Activated naive CD4-positive, alpha-beta T cell treated with anti-CD3 and anti-CD28 coated beads for 36 hours (primary cell): Measurements from ENCODE around the gene HBEGF. TPM values are rescaled to one million over a fixed set of nuclear protein-coding genes. Genes with fewer than 3 reads are reported as not detected.

ENCODE experiments used
- CTCF ChIA-PET: fragments of 350-600 bp; sonication (Branson Sonifier 250); formaldehyde crosslinking; loops from one replicate; lab custom pipeline; 2021; ENCODE audit warnings: antibody characterized with exemption; lab: Charles Lee
- DNase-seq: peaks from one replicate; pipeline ENCODE4 v3.0.0-alpha.2; 2020
- H3K27ac Mint-ChIP-seq: one replicate; pipeline ENCODE4 v1.8.0; 2021; ENCODE audit warnings: mild to moderate bottlenecking, mixed read lengths
- H3K27me3 Mint-ChIP-seq: one replicate; pipeline ENCODE4 v1.8.0; 2021; ENCODE audit warnings: low read depth, mixed read lengths
- H3K36me3 Mint-ChIP-seq: one replicate; pipeline ENCODE4 v1.8.0; 2021; ENCODE audit warnings: low read depth, mixed read lengths
- H3K4me1 Mint-ChIP-seq: one replicate; pipeline ENCODE4 v1.8.0; 2021; ENCODE audit warnings: low read depth, mixed read lengths
- H3K4me3 Mint-ChIP-seq: one replicate; pipeline ENCODE4 v1.8.0; 2021; ENCODE audit warnings: mild to moderate bottlenecking, moderate library complexity, mixed read lengths
- H3K9me3 Mint-ChIP-seq: one replicate; pipeline ENCODE4 v1.8.0; 2021; ENCODE audit warnings: mixed read lengths
- intact Hi-C: fragments of 100-400 bp; cut with micrococcal nuclease; formaldehyde crosslinking; loops from one replicate; pipeline ENCODE4 v1.15.1; 2023
- total RNA-seq, 2 experiments: library from RNA; stranded (reverse); gene quantifications; one replicate each; pipeline ENCODE4 v1.2.3, GENCODE V29; 2021

Gene HBEGF
- total RNA-seq, 2 experiments from 2014 or later = 8.7 to 9.1 TPM

DNA sequence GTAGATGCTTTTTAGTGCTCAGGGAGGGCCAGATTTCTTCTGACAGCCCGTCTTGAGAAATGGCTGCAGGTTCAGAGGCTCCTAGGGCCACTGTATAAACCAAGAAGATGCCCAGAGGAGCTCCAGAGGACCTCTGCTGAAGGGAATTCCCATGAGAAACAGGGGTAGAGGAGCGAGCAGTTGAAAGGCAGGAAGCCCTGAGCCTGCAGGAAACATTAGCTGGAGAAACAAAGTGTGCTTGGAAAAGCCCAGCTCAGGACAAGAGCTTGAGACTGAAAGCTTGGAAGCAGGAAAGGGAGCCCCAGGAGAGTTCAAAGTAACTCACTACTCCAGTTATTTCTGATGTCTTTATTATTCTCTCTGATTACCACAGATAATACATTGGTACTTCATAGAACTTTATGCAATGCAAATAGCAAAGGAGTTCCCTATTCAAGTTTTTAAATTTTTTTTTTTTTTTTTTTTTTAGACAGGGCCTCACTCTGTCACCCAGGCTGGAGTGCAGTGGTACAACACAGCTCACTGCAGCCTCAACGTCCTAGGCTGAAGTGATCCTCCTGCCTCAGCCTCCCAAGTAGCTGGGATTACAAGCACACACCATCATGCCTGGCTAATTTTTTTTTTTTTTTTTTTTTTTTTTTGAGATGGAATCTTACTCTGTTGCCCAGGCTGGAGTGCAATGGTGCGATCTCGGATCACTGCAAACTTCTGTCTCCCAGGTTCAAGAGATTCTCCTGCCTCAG, 16.5 kb downstream of the HBEGF start:
- no peak overlapping the region for H3K4me3 Mint-ChIP-seq
- peaks cover 1% of the 10 kb centered on the region for H3K4me1 Mint-ChIP-seq
- H3K36me3 Mint-ChIP-seq = peaks cover 13% of the 10 kb centered on the region
- no peak for DNase-seq
- intact Hi-C loops = no loop called here
- H3K27ac Mint-ChIP-seq = no peak overlapping the region
- CTCF ChIA-PET = no interaction called here
- H3K27me3 Mint-ChIP-seq = no peaks in the 10 kb centered on the region
- H3K9me3 Mint-ChIP-seq = no peaks in the 10 kb centered on the region

DNA sequence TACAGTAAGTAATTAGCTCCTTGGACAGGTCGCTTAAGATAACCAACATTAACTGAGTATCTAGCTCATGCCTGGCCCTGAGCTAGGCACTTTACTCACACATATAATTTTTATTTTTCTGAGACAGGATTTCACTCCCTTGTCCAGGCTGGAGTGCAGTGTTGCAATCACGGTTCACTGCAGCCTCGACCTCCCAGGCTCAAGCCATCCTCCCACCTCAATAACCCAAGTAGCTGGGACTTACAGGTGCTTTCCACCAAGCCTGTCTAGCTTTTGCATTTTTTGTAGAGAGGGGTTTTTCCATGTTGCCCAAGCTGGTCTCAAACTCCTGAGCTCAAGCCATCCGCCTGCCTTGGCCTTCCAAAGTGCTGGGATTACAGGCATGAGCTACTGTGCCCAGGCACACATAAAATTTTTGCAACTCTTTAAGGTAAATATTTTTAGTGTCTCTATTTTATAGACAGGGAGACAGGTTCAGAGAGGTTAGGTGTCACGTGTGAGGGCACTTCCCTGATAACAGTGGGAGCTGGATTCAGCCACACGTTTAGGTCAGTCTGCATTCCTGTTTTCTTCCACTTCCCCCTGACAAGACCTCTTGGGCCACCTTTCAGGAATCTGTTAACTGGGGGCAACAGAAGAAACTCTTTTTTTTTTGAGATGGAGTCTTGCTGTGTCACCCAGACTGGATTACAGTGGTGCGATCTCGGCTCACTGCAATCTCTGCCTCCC, 18.2 kb downstream of the HBEGF start:
- intact Hi-C loops = no loop called here
- Mint-ChIP-seq H3K36me3 (peaks cover 4% of the 10 kb centered on the region), H3K27me3 (no peaks in the 10 kb centered on the region), H3K4me1 (peaks cover 7% of the 10 kb centered on the region), H3K9me3 (no peaks in the 10 kb centered on the region), H3K27ac (no peak overlapping the region), H3K4me3 (no peak overlapping the region)
- no peak for DNase-seq
- CTCF ChIA-PET = interaction anchor here (0.6 to 0.9 kb wide), 3 partner anchors 12 to 541 kb away, joined by 3 to 4 read pairs (median 4); no protein-coding TSS in a partner anchor

DNA sequence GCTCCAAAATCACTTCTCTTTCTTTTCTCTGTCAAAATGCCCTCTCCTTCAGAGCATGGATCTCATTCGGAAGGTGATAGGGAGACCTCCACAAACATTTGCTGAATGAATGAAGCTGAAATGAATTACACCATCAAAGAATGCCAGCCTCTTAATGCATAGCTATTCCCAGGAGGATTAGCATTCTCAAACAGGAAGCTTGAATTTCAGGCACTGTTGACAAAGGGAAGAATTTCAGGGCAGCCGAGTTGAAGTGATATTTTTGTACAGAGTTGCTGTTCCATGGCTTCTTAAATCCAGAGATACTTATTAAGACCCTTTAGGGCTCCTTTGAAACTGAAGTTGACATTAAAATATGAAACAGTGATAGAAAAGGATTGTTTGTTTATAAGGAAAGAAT, 18.8 kb downstream of the HBEGF start:
- CTCF ChIA-PET = interaction anchor here (0.6 to 0.9 kb wide), 3 partner anchors 13 to 541 kb away, joined by 3 to 4 read pairs (median 4); no protein-coding TSS in a partner anchor
- no peaks in the 10 kb centered on the region for H3K9me3 Mint-ChIP-seq
- intact Hi-C loops = no loop called here
- no peak for DNase-seq
- H3K4me3 Mint-ChIP-seq = no peak overlapping the region
- H3K4me1 Mint-ChIP-seq = peaks cover 7% of the 10 kb centered on the region
- H3K27ac Mint-ChIP-seq = no peak overlapping the region
- peaks cover under 1% of the 10 kb centered on the region for H3K36me3 Mint-ChIP-seq
- no peaks in the 10 kb centered on the region for H3K27me3 Mint-ChIP-seq

DNA sequence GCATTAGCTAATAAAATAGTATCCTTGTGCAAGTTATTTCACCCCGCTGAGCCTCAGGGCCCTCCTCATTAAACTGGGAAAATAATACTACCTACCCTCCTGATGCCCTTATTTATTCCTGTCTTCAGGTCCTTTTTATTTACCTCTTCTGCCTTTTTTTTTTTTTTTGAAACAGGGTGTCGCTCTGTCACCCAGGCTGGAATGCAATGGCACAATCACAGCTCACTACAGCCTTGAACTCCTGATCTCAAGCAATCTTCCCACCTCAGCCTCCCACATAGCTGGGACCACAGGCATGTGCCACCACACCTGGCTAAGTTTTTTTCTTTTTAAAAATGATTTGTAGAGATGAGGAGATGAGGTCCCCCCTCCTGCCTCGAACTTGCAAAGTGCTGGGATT, 20.9 kb downstream of the HBEGF start:
- no peaks in the 10 kb centered on the region for H3K36me3 Mint-ChIP-seq
- H3K27ac Mint-ChIP-seq = no peak overlapping the region
- intact Hi-C loops = no loop called here
- CTCF ChIA-PET = interaction anchor here (1.6 kb wide), 1 partner anchor 81 kb away, joined by 4 read pairs; no protein-coding TSS in a partner anchor
- peaks cover 7% of the 10 kb centered on the region for H3K4me1 Mint-ChIP-seq
- no peaks in the 10 kb centered on the region for H3K9me3 Mint-ChIP-seq
- H3K4me3 Mint-ChIP-seq = no peak overlapping the region
- DNase-seq = no peak
- no peaks in the 10 kb centered on the region for H3K27me3 Mint-ChIP-seq

DNA sequence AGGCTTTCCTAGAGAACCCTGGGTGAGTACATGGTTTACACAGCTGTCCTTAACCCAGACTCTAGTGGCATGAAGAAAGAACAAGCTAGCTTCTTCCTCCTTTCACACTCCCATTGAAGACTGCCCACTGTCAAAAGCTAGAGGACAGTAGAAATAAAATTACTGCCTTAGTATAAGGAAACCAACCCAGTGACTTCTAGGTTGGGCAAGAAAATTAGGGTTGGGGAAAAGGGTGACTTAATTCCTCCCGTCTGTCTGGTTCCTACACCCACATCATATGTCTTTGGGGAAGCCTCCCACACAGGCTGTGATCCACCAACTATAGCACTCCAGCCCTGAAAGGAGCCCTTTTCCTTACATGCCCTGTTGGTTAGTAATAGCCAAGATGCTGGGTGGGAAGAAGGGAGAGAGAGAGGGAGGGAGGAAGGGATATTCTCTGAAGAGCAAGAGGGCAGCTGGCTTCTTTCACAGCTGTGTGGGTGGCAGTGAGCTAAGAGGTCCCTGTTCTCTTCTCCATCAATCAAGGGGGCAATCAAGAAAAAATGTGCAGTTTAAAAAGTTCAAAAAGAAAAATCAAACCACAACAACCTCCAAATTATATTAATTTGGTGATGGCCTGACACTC, 21.7 kb downstream of the HBEGF start:
- CTCF ChIA-PET = interaction anchor here (1.6 kb wide), 1 partner anchor 80 kb away, joined by 4 read pairs; no protein-coding TSS in a partner anchor
- Mint-ChIP-seq H3K27ac (no peak overlapping the region), H3K27me3 (no peaks in the 10 kb centered on the region)

DNA sequence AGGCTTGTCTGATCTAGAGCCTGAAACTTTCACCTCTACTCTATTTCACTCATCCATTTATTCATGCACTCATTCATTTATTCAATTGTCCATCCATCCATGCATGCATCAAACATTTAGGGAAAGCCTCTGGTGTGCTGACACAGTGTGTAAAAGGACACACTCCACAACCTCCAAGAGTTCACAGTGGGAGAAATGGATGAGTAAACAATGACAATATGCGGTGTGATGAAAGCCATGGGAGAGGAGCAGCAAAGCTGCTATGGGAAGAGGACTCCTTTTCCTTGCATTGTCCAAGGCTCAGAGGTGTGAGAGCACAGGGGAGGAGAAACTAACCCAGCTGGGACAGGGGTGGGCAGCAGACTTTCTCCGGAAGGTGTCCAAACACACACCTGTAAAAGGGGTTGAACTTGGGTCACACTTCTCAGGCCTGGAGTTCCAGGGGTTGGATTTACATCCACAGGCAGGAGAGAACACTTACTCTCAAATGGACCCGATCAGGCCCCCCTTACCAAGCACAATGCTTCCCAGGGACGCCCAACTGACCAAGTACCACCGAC, 22.3 kb downstream of the HBEGF start:
- no peaks in the 10 kb centered on the region for H3K27me3 Mint-ChIP-seq
- intact Hi-C loops = no loop called here
- no peaks in the 10 kb centered on the region for H3K36me3 Mint-ChIP-seq
- DNase-seq = no peak
- H3K27ac Mint-ChIP-seq = no peak overlapping the region
- peaks cover 7% of the 10 kb centered on the region for H3K4me1 Mint-ChIP-seq
- H3K4me3 Mint-ChIP-seq = no peak overlapping the region
- CTCF ChIA-PET = interaction anchor here (1.6 kb wide), 1 partner anchor 79 kb away, joined by 4 read pairs; no protein-coding TSS in a partner anchor
- H3K9me3 Mint-ChIP-seq = no peaks in the 10 kb centered on the region

More for the DNA sequence above, 21.7 kb downstream of the HBEGF start:
- no peaks in the 10 kb centered on the region for H3K9me3 Mint-ChIP-seq
- DNase-seq = no peak
- H3K4me3 Mint-ChIP-seq = no peak overlapping the region
- peaks cover 7% of the 10 kb centered on the region for H3K4me1 Mint-ChIP-seq
- no peaks in the 10 kb centered on the region for H3K36me3 Mint-ChIP-seq
- intact Hi-C loops = no loop called here

DNA sequence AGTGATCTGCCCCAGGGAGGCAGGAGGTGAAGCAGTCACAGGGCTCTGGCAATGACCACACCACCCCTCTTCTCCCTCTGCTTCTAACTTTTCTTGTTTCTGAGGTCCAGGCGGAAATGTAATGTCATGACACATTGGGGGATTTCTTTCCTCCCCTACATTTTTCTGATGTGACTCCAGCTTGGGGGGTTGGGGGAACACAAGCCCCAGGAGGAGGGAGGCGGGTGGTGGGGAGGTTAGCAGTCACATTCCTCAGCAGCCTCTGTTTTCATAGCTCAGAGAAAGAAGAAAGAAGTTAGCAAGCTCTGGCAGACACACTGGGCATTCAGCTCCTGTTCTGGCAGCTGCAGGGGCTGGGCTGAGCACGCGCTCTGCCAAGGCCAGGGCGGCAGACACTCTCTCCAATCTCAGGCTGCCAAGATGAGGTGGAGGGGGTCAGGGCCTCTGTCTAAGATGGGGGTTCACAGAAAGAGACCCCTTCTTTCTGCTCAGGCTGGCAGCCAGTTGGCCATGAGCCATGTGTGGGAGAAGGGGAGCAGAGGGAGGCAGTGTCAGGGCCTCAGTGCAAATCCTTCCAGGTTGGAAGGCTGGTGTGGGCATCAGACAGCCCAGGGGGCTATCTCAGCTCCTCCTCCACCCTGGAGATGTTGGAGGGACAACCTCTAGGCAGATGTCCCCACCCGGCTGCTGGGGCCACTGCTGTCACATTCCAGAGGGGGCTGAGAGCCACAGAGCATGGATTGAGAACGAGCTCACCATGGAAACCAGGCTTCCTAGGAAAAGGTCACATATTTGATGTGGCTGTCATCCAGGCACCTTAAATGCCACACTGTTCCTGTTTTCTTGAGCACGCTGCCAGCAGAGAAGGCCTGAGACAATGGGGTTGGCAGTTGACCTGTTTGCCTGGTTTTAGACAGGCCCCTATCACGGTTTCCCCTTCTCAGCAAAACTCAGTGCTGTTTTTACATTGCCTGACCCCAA, 23.4 kb downstream of the HBEGF start:
- Mint-ChIP-seq H3K36me3 (no peaks in the 10 kb centered on the region), H3K4me3 (no peak overlapping the region), H3K4me1 (peaks cover 7% of the 10 kb centered on the region), H3K9me3 (no peaks in the 10 kb centered on the region), H3K27me3 (no peaks in the 10 kb centered on the region), H3K27ac (no peak overlapping the region)
- intact Hi-C loops = no loop called here
- CTCF ChIA-PET = interaction anchor here (0.6 kb wide), 1 partner anchor 249 kb away, joined by 3 read pairs; no protein-coding TSS in a partner anchor
- no peak for DNase-seq

DNA sequence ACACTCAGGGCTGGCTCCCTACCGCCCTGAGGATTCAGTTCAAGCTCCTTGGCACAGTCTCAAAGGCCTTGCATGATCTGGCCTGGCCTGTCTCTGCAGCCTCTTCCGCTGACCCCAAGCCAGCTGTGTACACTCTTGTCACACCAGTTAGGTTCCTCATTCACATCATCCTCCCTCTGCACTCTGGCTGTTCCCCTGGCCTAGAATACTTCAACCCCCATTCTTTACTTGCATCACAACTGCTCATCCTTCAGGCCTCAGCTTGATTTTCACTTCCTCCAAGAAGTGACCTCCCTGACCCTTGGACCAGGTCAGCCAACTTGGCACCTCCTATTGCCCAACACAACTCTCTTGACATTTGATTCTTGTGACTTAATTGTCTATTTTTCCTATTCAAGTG, 24.6 kb downstream of the HBEGF start:
- DNase-seq = no peak
- H3K36me3 Mint-ChIP-seq = no peaks in the 10 kb centered on the region
- H3K9me3 Mint-ChIP-seq = no peaks in the 10 kb centered on the region
- H3K4me3 Mint-ChIP-seq = no peak overlapping the region
- no peak overlapping the region for H3K27ac Mint-ChIP-seq
- CTCF ChIA-PET = interaction anchor here (2.6 kb wide), 1 partner anchor 24 kb away, joined by 10 read pairs; the partner anchor contains the start of gene HBEGF
- H3K4me1 Mint-ChIP-seq = peaks cover 7% of the 10 kb centered on the region
- intact Hi-C loops = no loop called here
- H3K27me3 Mint-ChIP-seq = no peaks in the 10 kb centered on the region

DNA sequence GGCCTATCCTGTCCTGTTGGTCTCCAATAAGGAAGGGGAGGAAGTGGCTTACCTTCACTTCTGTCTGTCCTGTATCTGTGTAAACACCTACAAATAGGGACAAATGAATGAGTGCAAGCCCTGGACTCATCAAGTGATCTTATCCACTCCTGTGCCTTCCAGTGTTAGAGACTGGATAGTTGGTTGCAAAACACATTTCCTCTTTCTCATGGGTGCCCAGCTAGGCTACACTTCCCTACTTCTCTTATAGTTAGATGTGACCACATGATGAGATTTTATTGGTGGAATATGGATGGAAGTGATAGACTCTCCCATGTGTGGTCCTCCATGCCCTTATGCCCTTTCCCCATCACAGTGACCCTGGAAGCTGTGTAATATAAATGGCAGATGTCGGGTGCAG, 26.6 kb downstream of the HBEGF start:
- no peak for DNase-seq
- Mint-ChIP-seq H3K36me3 (no peaks in the 10 kb centered on the region), H3K4me1 (peaks cover 5% of the 10 kb centered on the region), H3K27me3 (no peaks in the 10 kb centered on the region), H3K9me3 (no peaks in the 10 kb centered on the region), H3K27ac (no peak overlapping the region), H3K4me3 (no peak overlapping the region)
- CTCF ChIA-PET = interaction anchor here (0.6 to 2.6 kb wide), 4 partner anchors 9 to 76 kb away, joined by 4 to 10 read pairs (median 5); partner anchors contain the start of gene HBEGF
- intact Hi-C loops = no loop called here

DNA sequence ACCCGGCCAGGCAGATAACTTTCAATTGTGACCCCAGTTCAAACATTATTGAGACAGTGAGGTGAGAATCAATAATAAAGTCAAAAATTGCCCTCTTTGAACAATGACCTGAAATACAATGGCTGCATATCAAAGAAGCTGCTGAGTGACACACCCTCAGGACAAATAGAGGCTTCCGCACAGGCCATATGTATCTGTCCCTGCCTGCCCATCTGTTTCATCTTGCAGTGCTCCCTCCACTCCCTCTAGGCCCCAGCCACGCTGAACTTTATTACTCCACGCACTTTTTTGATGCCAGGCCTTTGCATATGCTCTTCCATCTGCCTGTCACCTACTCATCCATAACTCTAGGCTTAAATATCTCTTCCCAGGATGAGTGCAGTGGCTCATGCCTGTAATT, 27.6 kb downstream of the HBEGF start:
- no peaks in the 10 kb centered on the region for H3K9me3 Mint-ChIP-seq
- no peak overlapping the region for H3K27ac Mint-ChIP-seq

DNA sequence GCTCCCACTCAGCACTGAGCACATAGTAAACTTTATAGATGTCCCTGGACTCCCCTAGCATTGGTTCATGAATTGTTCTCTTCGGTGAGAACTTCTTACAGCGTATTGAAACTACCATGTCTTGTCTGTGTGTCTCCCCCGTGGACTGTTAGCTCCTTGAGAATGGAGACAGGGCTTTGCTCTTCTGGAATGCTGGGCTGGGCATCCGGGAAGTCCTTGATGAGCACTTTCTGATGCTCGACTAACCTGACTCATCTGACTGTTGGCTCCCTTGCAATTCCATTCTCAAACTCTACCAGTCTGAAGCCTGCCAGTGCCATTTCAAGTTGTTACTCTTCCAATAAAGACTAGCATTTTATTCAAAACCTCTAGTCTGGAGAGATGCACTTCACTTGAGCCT, 28.5 kb downstream of the HBEGF start:
- no peaks in the 10 kb centered on the region for H3K4me1 Mint-ChIP-seq
- H3K36me3 Mint-ChIP-seq = no peaks in the 10 kb centered on the region
- no peaks in the 10 kb centered on the region for H3K9me3 Mint-ChIP-seq
- DNase-seq = no peak
- no peaks in the 10 kb centered on the region for H3K27me3 Mint-ChIP-seq
- H3K27ac Mint-ChIP-seq = no peak overlapping the region
- CTCF ChIA-PET = interaction anchor here (1.1 to 1.3 kb wide), 2 partner anchors 28 to 78 kb away, joined by 3 read pairs; partner anchors contain the start of gene HBEGF
- intact Hi-C loops = no loop called here
- no peak overlapping the region for H3K4me3 Mint-ChIP-seq

More for the DNA sequence above, 27.6 kb downstream of the HBEGF start:
- Mint-ChIP-seq H3K4me1 (no peaks in the 10 kb centered on the region), H3K27me3 (no peaks in the 10 kb centered on the region), H3K4me3 (no peak overlapping the region), H3K36me3 (no peaks in the 10 kb centered on the region)
- DNase-seq = no peak
- intact Hi-C loops = no loop called here
- CTCF ChIA-PET = no interaction called here
